BE2C (cell line): ENCODE measurements around the gene DNAJB11.
A peak's percentile ranks its signal among the peaks of the same experiment; 100 is the strongest.
"Not testable (repeated sequence)": the region's sequence is repeated elsewhere in the genome, so short reads cannot be mapped to it uniquely, and the experiment has no call there.

Experiments
- DNase-seq: peaks from one replicate; pipeline ENCODE4 v3.0.0-alpha.2; 2020
- H3K27me3 ChIP-seq: fragments of 250-450 bp; sonication (Bioruptor Pico); 2 replicates; pipeline ENCODE4 v1.5.1; 2020; ENCODE audit warnings: mild to moderate bottlenecking
- H3K36me3 ChIP-seq: fragments of 250-450 bp; sonication (Bioruptor Pico); 2 replicates; pipeline ENCODE4 v1.5.1; 2020; ENCODE audit warnings: mild to moderate bottlenecking
- H3K4me1 ChIP-seq: fragments of 250-450 bp; sonication (Bioruptor Pico); 2 replicates; pipeline ENCODE4 v1.5.1; 2020
- H3K4me3 ChIP-seq: 2 replicates; pipeline ENCODE4 v1.5.1; 2011; ENCODE audit warnings: low read depth, low read length
- H3K9me3 ChIP-seq: fragments of 250-450 bp; sonication (Bioruptor Pico); 2 replicates; pipeline ENCODE4 v1.5.1; 2020
- TF ChIP-seq, protein P1 (sequence below): IDR thresholded peaks from 2 replicates; pipeline ENCODE4 v1.5.1; 2012; ENCODE audit warnings: mild to moderate bottlenecking, low read depth, low read length

The DNAJB11 gene

DNA sequence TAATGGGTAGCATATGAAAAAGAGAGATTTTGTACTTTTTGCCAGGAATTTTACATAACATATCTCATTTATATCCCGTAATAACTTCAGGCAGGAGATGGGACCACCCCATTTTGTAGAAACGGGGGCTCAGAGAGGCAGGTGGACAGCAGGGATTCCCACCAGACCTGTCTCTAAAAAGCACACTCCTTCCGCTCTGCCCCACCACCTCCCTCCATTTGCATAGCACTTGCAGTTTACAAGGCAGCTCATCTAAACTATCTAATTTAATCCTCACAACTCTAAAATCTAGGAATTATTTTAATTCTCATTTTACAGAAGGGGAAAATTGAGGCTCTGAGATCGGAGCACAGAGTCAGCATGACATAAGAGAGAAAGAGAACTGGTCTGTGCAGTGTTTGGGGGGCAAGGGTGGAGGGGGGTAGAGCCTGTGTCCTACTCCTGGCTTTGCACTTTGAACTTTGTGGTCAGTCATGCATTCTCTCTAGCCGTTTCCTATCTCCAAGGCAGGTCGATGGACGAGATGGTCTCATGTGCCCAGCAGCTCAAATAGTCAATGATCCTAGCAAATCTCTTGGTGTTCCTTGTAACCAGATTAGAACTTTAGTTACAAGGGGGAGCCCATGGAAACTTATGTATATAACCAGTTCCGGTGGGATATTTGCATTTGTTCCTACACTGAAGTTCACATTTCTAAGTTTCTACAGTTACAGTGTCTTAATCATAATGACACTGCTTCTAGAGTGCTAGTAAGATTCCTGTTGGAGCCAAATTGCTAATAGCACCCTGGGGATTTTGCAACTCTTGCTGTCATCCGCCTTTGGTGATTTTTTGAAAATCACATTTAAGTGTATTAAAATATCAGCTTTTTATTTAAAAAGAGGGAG lies 44.9 kb upstream of the DNAJB11 start:
- Histone ChIP-seq H3K36me3 (no peaks in the 10 kb centered on the region), H3K4me3 (no peak overlapping the region), H3K4me1 (peaks cover 9% of the 10 kb centered on the region), H3K27me3 (no peaks in the 10 kb centered on the region), H3K9me3 (no peaks in the 10 kb centered on the region)
- TF ChIP-seq, protein P1, sequence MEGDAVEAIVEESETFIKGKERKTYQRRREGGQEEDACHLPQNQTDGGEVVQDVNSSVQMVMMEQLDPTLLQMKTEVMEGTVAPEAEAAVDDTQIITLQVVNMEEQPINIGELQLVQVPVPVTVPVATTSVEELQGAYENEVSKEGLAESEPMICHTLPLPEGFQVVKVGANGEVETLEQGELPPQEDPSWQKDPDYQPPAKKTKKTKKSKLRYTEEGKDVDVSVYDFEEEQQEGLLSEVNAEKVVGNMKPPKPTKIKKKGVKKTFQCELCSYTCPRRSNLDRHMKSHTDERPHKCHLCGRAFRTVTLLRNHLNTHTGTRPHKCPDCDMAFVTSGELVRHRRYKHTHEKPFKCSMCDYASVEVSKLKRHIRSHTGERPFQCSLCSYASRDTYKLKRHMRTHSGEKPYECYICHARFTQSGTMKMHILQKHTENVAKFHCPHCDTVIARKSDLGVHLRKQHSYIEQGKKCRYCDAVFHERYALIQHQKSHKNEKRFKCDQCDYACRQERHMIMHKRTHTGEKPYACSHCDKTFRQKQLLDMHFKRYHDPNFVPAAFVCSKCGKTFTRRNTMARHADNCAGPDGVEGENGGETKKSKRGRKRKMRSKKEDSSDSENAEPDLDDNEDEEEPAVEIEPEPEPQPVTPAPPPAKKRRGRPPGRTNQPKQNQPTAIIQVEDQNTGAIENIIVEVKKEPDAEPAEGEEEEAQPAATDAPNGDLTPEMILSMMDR = no peak
- no peak for DNase-seq

DNA sequence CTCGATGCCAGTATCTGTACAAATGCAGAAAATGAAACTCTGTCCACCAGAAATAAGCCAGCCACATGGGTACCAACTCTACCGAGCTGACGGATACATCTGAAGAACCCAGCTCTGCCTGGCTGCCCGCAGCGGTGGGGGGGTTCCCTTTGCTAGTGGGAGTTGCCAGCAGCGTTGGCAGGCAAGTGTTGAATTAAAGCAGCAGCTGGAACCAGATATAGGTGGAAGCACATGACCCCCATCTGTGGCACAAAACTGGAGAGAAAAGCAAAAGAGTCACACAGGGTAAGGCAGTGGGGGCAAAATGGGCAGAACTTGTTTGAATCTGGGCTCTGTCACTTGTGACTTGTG lies 44.3 kb upstream of the DNAJB11 start:
- H3K4me3 ChIP-seq = no peak overlapping the region
- no peak for DNase-seq

DNA sequence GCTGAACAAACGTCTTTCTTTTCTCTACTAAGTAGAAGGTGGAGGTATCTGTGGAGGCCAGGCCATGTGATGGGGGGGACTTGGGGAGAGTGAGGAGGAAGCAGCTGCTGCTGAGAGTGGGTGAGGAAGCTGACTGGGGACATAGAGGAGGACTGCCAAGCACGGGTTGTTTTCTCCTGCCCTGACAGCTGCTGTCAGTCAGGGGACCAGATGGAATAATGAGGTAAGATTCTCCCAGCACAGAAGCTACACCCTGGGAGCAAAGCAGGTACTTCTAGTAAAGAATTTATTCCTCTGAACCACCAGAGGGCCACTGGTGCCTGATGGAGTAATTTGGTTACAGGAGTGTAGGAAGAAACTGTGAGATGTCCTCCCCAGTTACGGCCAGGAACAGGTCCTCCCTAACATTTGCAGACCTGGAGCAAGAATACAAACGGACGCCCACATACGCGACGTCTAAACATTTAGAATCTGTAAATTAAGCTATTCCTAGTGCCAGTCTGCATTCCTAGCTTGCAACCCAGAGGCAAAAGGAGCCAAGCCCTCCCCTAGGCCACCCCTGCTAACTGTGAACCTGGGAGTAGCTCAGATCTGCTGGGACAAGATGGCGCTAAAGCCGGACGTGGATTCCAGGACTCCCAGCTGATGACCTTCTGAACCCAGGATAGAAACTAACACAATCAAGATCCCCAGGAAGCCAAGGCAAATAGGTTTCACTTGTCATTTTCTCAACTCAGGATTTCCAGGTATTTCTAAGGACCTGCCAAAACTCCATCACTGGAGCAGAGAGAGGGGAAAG lies 41.1 kb upstream of the DNAJB11 start:
- DNase-seq = no peak
- Histone ChIP-seq H3K27me3 (no peaks in the 10 kb centered on the region), H3K4me3 (no peak overlapping the region), H3K4me1 (peaks cover 25% of the 10 kb centered on the region), H3K9me3 (no peaks in the 10 kb centered on the region), H3K36me3 (no peaks in the 10 kb centered on the region)
- TF ChIP-seq, protein P1 = peak; percentile 43; the same call in 1 of the 2 replicates

More for the DNA sequence above, 44.3 kb upstream of the DNAJB11 start:
- Histone ChIP-seq H3K36me3 (no peaks in the 10 kb centered on the region), H3K4me1 (peaks cover 12% of the 10 kb centered on the region), H3K27me3 (no peaks in the 10 kb centered on the region), H3K9me3 (no peaks in the 10 kb centered on the region)
- TF ChIP-seq, protein P1 = no peak

DNA sequence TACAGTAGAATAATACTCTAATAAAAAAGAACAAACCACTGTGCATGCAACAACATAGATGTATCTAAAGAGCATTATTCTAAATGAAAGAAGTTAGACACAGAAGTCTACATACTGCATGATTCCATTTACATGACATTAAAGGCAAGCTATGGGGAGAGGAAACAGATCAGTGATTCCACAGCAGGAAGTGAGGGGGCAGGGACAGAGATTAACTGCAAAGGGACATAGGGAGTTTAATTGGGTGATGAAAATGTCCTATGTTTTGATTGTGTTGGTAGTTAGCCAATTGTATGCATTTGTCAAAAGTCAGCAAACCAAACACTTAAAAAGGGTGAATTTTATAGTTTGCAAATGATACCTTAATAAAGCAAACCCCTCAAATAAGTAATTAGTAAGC lies 40.1 kb upstream of the DNAJB11 start:
- H3K4me1 ChIP-seq = peaks cover 32% of the 10 kb centered on the region
- no peak for DNase-seq
- H3K36me3 ChIP-seq = no peaks in the 10 kb centered on the region
- H3K9me3 ChIP-seq = no peaks in the 10 kb centered on the region
- H3K27me3 ChIP-seq = no peaks in the 10 kb centered on the region
- TF ChIP-seq, protein P1 = no peak
- H3K4me3 ChIP-seq = no peak overlapping the region

DNA sequence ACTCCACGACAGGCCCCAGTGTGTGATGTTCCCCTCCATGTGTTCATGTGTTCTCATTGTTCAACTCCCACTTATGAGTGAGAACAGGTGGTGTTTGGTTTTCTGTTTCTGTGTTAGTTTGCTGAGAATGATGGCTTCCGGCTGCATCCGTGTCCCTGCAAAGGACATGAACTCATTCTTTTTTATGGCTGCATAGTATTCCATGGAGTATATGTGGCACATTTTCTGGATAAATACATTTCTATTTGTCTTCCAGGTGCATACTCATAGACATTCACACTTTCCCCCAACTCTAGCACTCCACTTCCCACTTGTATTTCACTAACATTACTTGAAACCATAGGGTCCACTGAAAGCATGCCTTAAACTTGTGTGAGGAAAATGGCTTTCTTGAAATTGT lies 38.8 kb upstream of the DNAJB11 start:
- DNase-seq, H3K27me3 ChIP-seq, H3K9me3 ChIP-seq, H3K36me3 ChIP-seq, H3K4me3 ChIP-seq: not testable (repeated sequence)
- H3K4me1 ChIP-seq = peaks cover 42% of the 10 kb centered on the region

DNA sequence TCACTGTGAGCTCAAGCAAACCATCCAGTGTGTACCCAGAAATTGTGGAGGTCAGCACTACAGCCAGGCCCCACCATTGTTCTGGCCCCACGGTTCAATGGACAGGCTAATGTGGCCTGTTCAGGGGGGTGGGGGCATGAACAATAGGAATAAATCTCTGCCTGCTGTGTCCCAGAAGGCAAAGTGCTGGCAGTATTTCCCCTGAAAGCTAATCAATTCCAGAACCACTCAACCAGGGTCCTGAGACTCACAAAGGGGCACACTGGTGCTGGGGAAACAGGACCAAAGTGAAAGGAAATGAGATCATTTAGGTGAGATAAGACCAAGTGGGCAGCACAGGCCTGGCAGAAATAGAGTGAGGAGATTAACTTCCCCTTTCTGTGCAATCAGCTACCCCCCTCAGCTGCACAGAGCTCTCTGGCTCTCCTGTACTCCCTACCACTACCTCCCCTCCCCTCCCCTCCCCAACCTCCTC lies 37.9 kb upstream of the DNAJB11 start:
- TF ChIP-seq, protein P1 = no peak
- Histone ChIP-seq H3K9me3 (no peaks in the 10 kb centered on the region), H3K27me3 (no peaks in the 10 kb centered on the region), H3K4me3 (no peak overlapping the region), H3K36me3 (no peaks in the 10 kb centered on the region), H3K4me1 (peaks cover 49% of the 10 kb centered on the region)
- peak; percentile 86 for DNase-seq
